HEK293T (cell line): ENCODE results near the gene NMNAT2.
A peak's percentile ranks its signal among the peaks of the same experiment; 100 is the strongest.

Experiments
- CTCF ChIA-PET: fragments of 350-600 bp; formaldehyde crosslinking; extraction: SDS; loops from one replicate; lab custom pipeline; 2021; ENCODE audit warnings: antibody characterized with exemption, inconsistent platforms; lab: Yijun Ruan, JAX
- POLR2A ChIA-PET: fragments of 350-600 bp; formaldehyde crosslinking; extraction: SDS; loops from one replicate; lab custom pipeline; 2020; ENCODE audit warnings: antibody characterized with exemption, inconsistent platforms; lab: Yijun Ruan, JAX
- DNase-seq: peaks from one replicate; pipeline ENCODE4 v3.0.0; 2012; ENCODE audit warnings: mixed read lengths; ENCODE audit errors: extremely low spot score
- ARNT ChIP-seq: fragments of 450-650 bp; IDR thresholded peaks from 2 replicates; pipeline ENCODE4 v1.6.1; 2017; ENCODE audit warnings: mild to moderate bottlenecking
- BHLHE40 ChIP-seq: fragments of 450-650 bp; IDR thresholded peaks from 2 replicates; pipeline ENCODE4 v1.6.1; 2016; ENCODE audit warnings: mild to moderate bottlenecking, moderate library complexity, borderline replicate concordance
- CTBP1 ChIP-seq: fragments of 450-650 bp; IDR thresholded peaks from 2 replicates; pipeline ENCODE4 v1.6.1; 2016; ENCODE audit warnings: borderline replicate concordance
- ELF4 ChIP-seq: fragments of 450-650 bp; IDR thresholded peaks from 2 replicates; pipeline ENCODE4 v1.6.1; 2017; ENCODE audit warnings: antibody characterized with exemption
- FOXA1 ChIP-seq: fragments of 450-650 bp; IDR thresholded peaks from 2 replicates; pipeline ENCODE4 v1.6.1; 2016; ENCODE audit warnings: mild to moderate bottlenecking
- FOXK2 ChIP-seq: fragments of 450-650 bp; IDR thresholded peaks from 2 replicates; pipeline ENCODE4 v1.6.1; 2016; ENCODE audit warnings: mild to moderate bottlenecking
- FOXM1 ChIP-seq: fragments of 450-650 bp; IDR thresholded peaks from 2 replicates; pipeline ENCODE4 v1.6.1; 2017; ENCODE audit warnings: mild to moderate bottlenecking, borderline replicate concordance
- HDGF ChIP-seq: fragments of 450-650 bp; IDR thresholded peaks from 2 replicates; pipeline ENCODE4 v1.6.1; 2017; ENCODE audit warnings: antibody characterized with exemption, borderline replicate concordance
- L3MBTL2 ChIP-seq: fragments of 450-650 bp; conservative IDR thresholded peaks from 2 replicates; pipeline ENCODE4 v1.6.1; 2016; ENCODE audit warnings: mild to moderate bottlenecking
- LEF1 ChIP-seq: fragments of 450-650 bp; IDR thresholded peaks from 2 replicates; pipeline ENCODE4 v1.6.1; 2017; ENCODE audit warnings: mild to moderate bottlenecking, borderline replicate concordance
- NFRKB ChIP-seq: fragments of 450-650 bp; IDR thresholded peaks from 2 replicates; pipeline ENCODE4 v1.6.1; 2016; ENCODE audit warnings: mild to moderate bottlenecking, moderate library complexity
- PKNOX1 ChIP-seq: fragments of 450-650 bp; IDR thresholded peaks from 2 replicates; pipeline ENCODE4 v1.6.1; 2016
- SP1 ChIP-seq: fragments of 450-650 bp; IDR thresholded peaks from 2 replicates; pipeline ENCODE4 v1.6.1; 2017
- SUZ12 ChIP-seq: fragments of 450-650 bp; IDR thresholded peaks from 2 replicates; pipeline ENCODE4 v1.6.1; 2016; ENCODE audit warnings: mild to moderate bottlenecking
- TARDBP ChIP-seq: fragments of 450-650 bp; IDR thresholded peaks from 2 replicates; pipeline ENCODE4 v1.6.1; 2016
- ZNF384 ChIP-seq: fragments of 450-650 bp; IDR thresholded peaks from 2 replicates; pipeline ENCODE4 v1.6.1; 2016

The NMNAT2 gene

GRCh38 chr1:183215936-183216335 lies 202.2 kb downstream of the NMNAT2 start:
- no peak for TF ChIP-seq FOXA1
- TF ChIP-seq LEF1 = no peak
- TF ChIP-seq SUZ12 = no peak
- TF ChIP-seq BHLHE40 = no peak
- no peak for TF ChIP-seq TARDBP
- no peak for TF ChIP-seq FOXK2
- TF ChIP-seq SP1 = no peak
- TF ChIP-seq HDGF = no peak
- no peak for TF ChIP-seq NFRKB
- no peak for TF ChIP-seq FOXM1
- no peak for TF ChIP-seq CTBP1
- no peak for TF ChIP-seq ZNF384
- no peak for TF ChIP-seq L3MBTL2
- DNase-seq = no peak
- POLR2A ChIA-PET = interaction anchor here (1.4 kb wide), 1 partner anchor 19 kb away, joined by 3 read pairs; no protein-coding TSS in a partner anchor
- CTCF ChIA-PET = interaction anchor here (1.0 to 1.1 kb wide), 2 partner anchors 12 to 19 kb away, joined by 3 to 4 read pairs; no protein-coding TSS in a partner anchor

- DNase-seq = no peak
- ChIA-PET POLR2A (interaction anchor here (1.4 kb wide), 1 partner anchor 20 kb away, joined by 3 read pairs; no protein-coding TSS in a partner anchor), CTCF (interaction anchor here (1.0 to 1.1 kb wide), 2 partner anchors 13 to 20 kb away, joined by 3 to 4 read pairs; no protein-coding TSS in a partner anchor)
- TF ChIP-seq CTBP1 (no peak), LEF1 (no peak), ZNF384 (no peak), HDGF (no peak), SUZ12 (no peak), L3MBTL2 (no peak), NFRKB (no peak), PKNOX1 (peak; percentile 20; the same call in 1 of the 2 replicates)
These were observed 203.0 kb downstream of the NMNAT2 start for GRCh38 chr1:183215076-183215720.

GRCh38 chr1:183214021-183214970 lies 203.9 kb downstream of the NMNAT2 start:
- DNase-seq = no peak
- POLR2A ChIA-PET = no interaction called here
- TF ChIP-seq ARNT (no peak), NFRKB (no peak), L3MBTL2 (no peak), LEF1 (no peak), CTBP1 (no peak), FOXM1 (no peak), TARDBP (no peak), SP1 (no peak), HDGF (no peak), FOXK2 (no peak), ELF4 (no peak), ZNF384 (no peak), PKNOX1 (no peak), FOXA1 (no peak)
- CTCF ChIA-PET = interaction anchor here (0.9 kb wide), 1 partner anchor 11 kb away, joined by 3 read pairs; no protein-coding TSS in a partner anchor

GRCh38 chr1:183212870-183213269 lies 205.3 kb downstream of the NMNAT2 start:
- ChIA-PET POLR2A (no interaction called here), CTCF (no interaction called here)
- DNase-seq = no peak
- TF ChIP-seq BHLHE40 = no peak
- TF ChIP-seq FOXK2 = no peak
- no peak for TF ChIP-seq LEF1
- no peak for TF ChIP-seq FOXA1
- TF ChIP-seq L3MBTL2 = no peak
- TF ChIP-seq NFRKB = no peak
- no peak for TF ChIP-seq ZNF384
- no peak for TF ChIP-seq ELF4
- TF ChIP-seq FOXM1 = no peak
- no peak for TF ChIP-seq ARNT
- no peak for TF ChIP-seq HDGF
- no peak for TF ChIP-seq PKNOX1

GRCh38 chr1:183210681-183211080 lies 207.5 kb downstream of the NMNAT2 start:
- POLR2A ChIA-PET = no interaction called here
- CTCF ChIA-PET = interaction anchor here (0.6 to 1.6 kb wide), 2 partner anchors 24 to 124 kb away, joined by 3 to 4 read pairs; no protein-coding TSS in a partner anchor
- TF ChIP-seq FOXK2 (no peak), ELF4 (no peak), SUZ12 (no peak), TARDBP (no peak), CTBP1 (no peak), HDGF (no peak)
- no peak for DNase-seq
